ENCODE data around the gene RNF114. TPM values are rescaled to one million over a fixed set of nuclear protein-coding genes. Genes with fewer than 3 reads are reported as not detected.

The RNF114 gene
- 111 TPM for polyA plus RNA-seq (2012; ENCODE audit: insufficient read length, low read depth)

- TF ChIP-seq REST (IDR thresholded peaks at IDR 0.05; ENCODE audit: insufficient read depth in 1 of 2, low read depth in 2 of 2, low read length in 2 of 2) (peak in 1 of 2 experiments; percentile 44; a peak in 2 of 4 replicates), SIN3A (IDR thresholded peaks at IDR 0.05; ENCODE audit: borderline replicate concordance, insufficient read depth, low read length) (no peak), POLR2AphosphoS5 (IDR thresholded peaks at IDR 0.05; ENCODE audit: low read depth, low read length) (peak; percentile 86), FOXP2 (optimal IDR thresholded peaks at IDR 0.05; ENCODE audit: borderline replicate concordance, extremely low read depth, extremely low read length, insufficient read depth) (peak; percentile 72), TAF1 (IDR thresholded peaks at IDR 0.05; ENCODE audit: borderline replicate concordance, insufficient read depth, low read length) (peak; percentile 84; the same call in 1 of the 2 replicates)
These were observed at the start of gene RNF114 for GRCh38 chr20:49936153-49937026. RNF114 (plus strand) TSS chr20:49936397; CDS start chr20:49936413, 16 bp downstream.

- TF ChIP-seq TAF1 (IDR thresholded peaks at IDR 0.05; ENCODE audit: borderline replicate concordance, insufficient read depth, low read length): no peak
- no peak for TF ChIP-seq FOXP2 (optimal IDR thresholded peaks at IDR 0.05; ENCODE audit: borderline replicate concordance, extremely low read depth, extremely low read length, insufficient read depth)
- TF ChIP-seq REST (IDR thresholded peaks at IDR 0.05; ENCODE audit: insufficient read depth in 1 of 2, low read depth in 2 of 2, low read length in 2 of 2): no peak
- no peak for TF ChIP-seq SIN3A (IDR thresholded peaks at IDR 0.05; ENCODE audit: borderline replicate concordance, insufficient read depth, low read length)
These were observed 49.5 kb upstream of the RNF114 start for GRCh38 chr20:49886571-49887213.

GRCh38 chr20:49887251-49888211 is 48.7 kb upstream of the RNF114 start:
- no peak for TF ChIP-seq REST (IDR thresholded peaks at IDR 0.05; ENCODE audit: insufficient read depth in 1 of 2, low read depth in 2 of 2, low read length in 2 of 2)
- no peak for TF ChIP-seq POLR2AphosphoS5 (IDR thresholded peaks at IDR 0.05; ENCODE audit: low read depth, low read length)
- no peak for TF ChIP-seq FOXP2 (optimal IDR thresholded peaks at IDR 0.05; ENCODE audit: borderline replicate concordance, extremely low read depth, extremely low read length, insufficient read depth)
- no peak for TF ChIP-seq SIN3A (IDR thresholded peaks at IDR 0.05; ENCODE audit: borderline replicate concordance, insufficient read depth, low read length)
- TF ChIP-seq TAF1 (IDR thresholded peaks at IDR 0.05; ENCODE audit: borderline replicate concordance, insufficient read depth, low read length): no peak

GRCh38 chr20:49888212-49889000 is 47.8 kb upstream of the RNF114 start:
- TF ChIP-seq FOXP2 (optimal IDR thresholded peaks at IDR 0.05; ENCODE audit: borderline replicate concordance, extremely low read depth, extremely low read length, insufficient read depth) (peak; percentile 6), POLR2AphosphoS5 (IDR thresholded peaks at IDR 0.05; ENCODE audit: low read depth, low read length) (no peak)
